Stimulated activated CD8-positive, alpha-beta memory T cell treated with anti-CD3 and anti-CD28 coated beads, Interleukin-4, amount 100 ng/mL, for 48 hours (primary cell): Measurements from ENCODE around the gene COL28A1.

Source experiments
- DNase-seq: peaks from one replicate; pipeline ENCODE4 v3.0.0-alpha.2; 2020

The COL28A1 gene

DNA sequence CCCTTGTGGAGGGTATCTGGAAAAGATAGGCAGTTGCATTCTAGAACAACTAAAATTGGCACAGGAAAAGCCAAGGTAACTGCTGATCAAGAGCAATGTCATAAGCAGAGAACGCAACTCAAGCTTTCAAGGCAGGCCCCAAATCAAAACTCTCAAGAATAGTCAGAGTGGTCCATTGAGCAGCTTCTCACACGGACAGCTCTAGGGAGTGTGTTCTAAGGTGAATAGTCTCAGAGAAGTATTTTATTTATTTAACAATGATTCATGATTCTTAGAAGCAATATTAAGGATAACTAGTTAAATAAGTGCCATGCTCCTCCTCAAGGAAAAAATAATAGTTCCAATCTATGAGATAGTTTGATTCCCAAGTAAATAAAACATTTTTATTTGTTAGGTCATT is 83.0 kb downstream of the COL28A1 start:
- DNase-seq: no peak

GRCh38 chr7:7452119-7452518 is 83.6 kb downstream of the COL28A1 start:
- DNase-seq: no peak

DNA sequence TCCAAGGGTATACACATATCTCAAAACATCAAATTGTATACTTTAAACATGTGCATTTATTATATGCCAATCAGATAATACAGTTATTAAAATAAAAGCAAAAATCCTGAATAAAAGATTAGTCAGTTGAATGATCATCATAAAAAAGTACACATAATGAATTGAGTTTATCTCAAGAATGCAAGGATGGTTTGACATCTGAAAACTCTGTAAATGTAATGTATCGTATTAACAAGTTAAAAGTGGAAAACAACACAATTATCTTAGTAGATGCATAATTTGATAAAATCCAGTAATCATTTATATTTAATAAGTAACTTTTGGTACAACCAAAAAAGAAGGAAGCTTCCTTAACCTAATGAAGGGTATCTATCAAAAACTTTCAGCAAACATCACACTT is 86.6 kb downstream of the COL28A1 start:
- no peak for DNase-seq

GRCh38 chr7:7446616-7447015 is 89.1 kb downstream of the COL28A1 start:
- DNase-seq: no peak

- DNase-seq: no peak
Measured at GRCh38 chr7:7443806-7444350, 91.8 kb downstream of the COL28A1 start.

- no peak for DNase-seq
Measured at GRCh38 chr7:7439564-7439963, 96.1 kb downstream of the COL28A1 start.

DNA sequence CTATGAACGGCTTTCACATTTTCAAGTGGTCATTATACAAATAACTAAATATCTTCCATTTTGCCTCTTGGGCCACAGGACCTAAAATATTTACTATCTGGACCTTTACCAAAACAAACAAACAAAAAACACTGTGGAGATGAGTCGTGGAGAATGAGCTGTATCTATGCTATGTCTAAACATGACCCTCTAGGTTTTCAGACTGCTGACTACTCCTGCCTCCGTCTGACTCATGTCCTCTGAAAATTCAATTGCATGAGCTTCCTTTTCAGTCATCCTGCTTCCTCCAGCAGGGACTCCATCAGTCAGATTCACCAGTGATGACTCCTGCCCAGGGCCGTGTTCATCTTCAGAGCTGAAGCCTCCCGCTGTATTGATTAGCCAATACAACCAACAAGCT is 96.8 kb downstream of the COL28A1 start:
- DNase-seq: no peak

DNA sequence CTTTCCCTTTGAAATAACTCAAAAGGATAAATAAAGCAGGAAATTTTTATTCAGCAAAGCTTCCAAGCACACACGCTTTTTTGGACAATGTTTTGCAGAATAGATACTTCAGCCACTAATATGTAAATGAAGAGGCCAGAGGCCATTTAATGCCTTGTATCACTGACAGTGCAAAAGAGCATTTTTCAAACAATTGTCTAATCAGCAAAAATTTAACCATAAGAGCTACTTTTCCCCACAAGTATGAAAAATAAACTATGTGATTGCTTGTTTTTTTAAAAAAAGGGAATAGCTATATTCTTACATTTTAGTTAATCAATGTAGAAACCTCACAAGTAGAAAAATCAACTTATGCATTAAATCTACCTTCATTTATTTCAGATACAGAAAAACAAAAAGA is 99.7 kb downstream of the COL28A1 start:
- DNase-seq: no peak

- no peak for DNase-seq
Measured at GRCh38 chr7:7434329-7434728, 101.3 kb downstream of the COL28A1 start.

DNA sequence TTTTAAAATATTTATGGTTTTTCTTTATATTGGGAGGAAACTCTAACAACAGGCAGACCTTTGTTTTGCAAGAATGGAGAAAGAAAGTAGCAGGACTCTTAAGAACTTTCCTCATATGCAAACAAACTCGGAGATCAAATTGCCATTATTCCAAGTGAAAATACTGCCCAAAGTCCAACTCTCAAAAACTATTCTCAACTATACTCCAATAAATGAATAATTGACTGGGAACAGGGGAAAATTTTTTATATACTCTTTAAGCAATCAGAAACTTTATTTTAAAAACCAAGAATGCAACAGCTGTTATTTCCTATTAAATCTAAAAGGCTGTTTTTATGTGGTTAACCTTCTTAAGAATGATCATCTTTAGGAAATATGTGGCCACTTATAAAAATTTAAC is 101.9 kb downstream of the COL28A1 start:
- no peak for DNase-seq

- no peak for DNase-seq
Measured at GRCh38 chr7:7432979-7433378, 102.7 kb downstream of the COL28A1 start.

GRCh38 chr7:7428806-7429205 is 106.9 kb downstream of the COL28A1 start:
- DNase-seq: no peak

DNA sequence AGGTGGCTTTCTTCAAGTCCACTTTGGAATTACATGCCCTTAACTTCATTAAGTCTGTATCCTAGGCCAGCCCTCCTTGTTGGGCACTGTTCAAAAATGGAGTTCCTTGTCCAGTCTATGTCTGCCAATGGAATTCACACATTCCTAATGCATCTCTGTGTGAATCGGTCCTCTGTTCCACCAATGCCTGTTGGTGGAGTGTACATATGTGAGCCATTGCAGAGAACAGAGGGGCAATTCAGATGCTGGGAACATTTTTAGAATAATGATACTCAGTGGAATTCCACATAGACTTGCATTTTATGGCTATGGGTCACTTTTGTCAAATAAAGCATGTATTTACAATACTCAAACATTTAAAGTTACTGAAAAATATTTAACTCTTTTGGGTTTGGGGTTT is 108.3 kb downstream of the COL28A1 start:
- no peak for DNase-seq

DNA sequence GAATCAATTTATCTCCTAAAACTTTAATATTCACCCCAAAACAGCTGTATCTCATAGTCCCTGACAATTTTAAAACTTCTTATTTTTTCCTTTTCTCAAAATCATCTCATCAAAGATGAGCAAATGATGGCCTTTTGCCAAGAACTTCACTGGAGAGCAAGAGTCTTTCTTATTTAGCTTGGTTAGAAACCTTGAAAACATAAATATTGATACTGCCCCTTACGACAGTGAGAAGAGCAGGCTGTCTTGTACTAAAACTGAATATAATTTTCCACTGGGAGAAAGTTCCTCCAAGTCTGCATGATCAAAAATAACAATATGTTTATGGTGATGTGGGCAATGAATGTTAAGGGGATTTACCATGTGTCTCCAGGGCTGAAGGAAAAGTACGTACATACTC is 109.0 kb downstream of the COL28A1 start:
- no peak for DNase-seq

DNA sequence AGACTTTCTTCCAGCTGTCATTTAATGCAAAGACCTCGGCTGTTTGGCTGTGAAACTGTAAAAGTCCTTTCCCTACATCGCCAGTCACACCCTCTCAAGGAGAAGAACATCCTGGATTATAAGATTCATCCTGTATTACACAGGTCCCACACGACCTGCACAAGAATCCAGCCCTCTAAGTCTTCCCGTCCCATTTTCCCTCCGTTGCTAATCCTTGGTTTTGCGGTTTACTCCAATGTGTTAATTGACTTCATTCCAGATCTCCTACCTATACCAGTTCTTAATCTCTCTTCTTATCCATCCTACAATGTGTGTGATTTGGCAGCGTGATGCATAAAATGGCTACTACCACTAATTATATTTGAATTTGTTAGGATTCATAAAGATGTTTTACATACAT is 110.4 kb downstream of the COL28A1 start:
- no peak for DNase-seq

- peak; percentile 58 for DNase-seq
Measured at GRCh38 chr7:7424151-7424873, 111.4 kb downstream of the COL28A1 start.

DNA sequence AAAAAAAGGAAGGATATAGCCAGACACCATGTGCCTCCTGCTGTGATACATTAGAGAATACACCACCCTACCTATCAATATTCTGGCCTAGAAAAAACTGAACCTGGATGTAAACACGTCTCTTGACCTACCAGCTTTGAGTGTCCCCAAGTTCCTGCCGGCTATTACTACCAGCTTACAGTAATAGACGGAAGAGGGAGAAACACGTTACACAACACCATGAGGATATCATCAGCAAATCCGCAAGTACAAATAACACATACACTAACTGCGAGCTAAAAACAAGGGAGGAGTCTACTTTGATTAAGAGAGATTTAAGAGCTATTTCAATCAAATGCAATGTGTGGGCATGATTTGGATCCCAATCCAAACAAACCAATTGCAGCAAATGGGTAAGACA is 113.0 kb downstream of the COL28A1 start:
- no peak for DNase-seq

DNA sequence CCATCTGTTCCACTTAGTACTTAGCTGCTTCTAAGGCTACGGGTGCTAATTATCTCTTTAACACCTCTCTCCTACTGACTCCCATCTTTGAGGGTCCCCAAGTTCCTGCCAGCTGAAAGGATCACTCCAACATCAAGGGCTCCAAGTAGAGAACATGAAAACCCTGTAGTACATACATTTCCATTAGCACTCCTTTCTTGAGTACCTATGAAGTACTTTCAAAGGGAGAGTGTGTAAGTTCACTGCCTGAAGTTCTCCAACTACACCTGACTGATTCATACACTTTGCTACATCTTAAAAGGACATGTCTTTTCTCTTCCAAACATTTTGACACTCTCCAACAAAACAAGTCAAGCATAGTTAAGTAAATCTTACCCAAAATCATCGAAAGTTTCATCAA is 113.8 kb downstream of the COL28A1 start:
- DNase-seq: no peak

GRCh38 chr7:7418997-7419396 is 116.7 kb downstream of the COL28A1 start:
- no peak for DNase-seq

GRCh38 chr7:7417851-7418250 is 117.8 kb downstream of the COL28A1 start:
- no peak for DNase-seq

- no peak for DNase-seq
Measured at GRCh38 chr7:7417414-7417813, 118.3 kb downstream of the COL28A1 start.

DNA sequence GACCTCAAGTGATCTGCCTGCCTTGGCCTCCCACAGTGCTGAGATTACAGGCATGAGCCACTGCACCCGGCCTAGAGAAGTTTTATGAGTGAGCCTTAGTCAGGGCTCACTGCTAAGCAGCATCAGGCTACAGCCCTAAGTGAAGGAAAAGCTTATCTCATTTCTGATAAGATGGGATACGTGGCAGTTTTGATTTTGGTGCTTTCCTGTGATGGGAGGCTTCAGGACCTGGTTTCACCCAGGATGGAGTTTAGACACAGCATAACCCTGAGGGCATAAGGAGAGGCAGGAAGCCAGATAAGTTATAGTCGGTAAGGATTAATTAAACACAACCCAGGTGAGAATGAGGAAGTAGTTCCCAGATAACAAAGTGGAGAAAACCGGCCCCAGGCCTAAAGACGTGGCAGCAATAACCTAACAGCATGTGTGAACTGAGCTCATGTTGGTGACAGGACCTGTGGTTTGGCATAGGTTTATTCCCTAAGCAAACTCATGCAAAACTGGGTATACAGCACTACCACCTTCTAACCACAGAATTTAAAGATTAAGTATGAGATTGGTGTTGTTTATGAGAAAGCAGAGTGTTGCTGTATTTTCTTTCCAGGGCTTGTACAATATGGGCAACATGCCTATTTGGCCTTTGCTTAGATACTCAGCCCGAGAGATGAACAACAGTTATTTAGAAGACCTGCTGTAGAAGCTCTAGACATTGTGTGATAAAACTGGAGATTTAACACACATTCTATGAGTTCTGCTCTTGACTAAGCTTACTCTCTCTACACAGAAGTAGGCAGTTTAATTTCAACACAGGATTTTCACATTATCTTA is 119.4 kb downstream of the COL28A1 start:
- peak; percentile 25 for DNase-seq

- no peak for DNase-seq
Measured at GRCh38 chr7:7414791-7415603, 120.7 kb downstream of the COL28A1 start.
